GM23338 (cell line): ENCODE results near the gene ATAD3B. TPM values are rescaled to one million over a fixed set of nuclear protein-coding genes. Genes with fewer than 3 reads are reported as not detected.

Experiments used
- ATAC-seq: fragments of 200-7000 bp; cut with Tn5 transposase; 3 replicates; pipeline ENCODE4 v1.9.1; 2020
- DNase-seq: peaks from one replicate; pipeline ENCODE4 v3.0.0-alpha.2; 2015; ENCODE audit warnings: low spot score
- H2AFZ ChIP-seq: fragments of 200-600 bp; sonication (generic); 2 replicates; pipeline ENCODE4 v1.8.0; 2016; ENCODE audit warnings: antibody characterized with exemption, mild to moderate bottlenecking, moderate library complexity
- H3F3A ChIP-seq: fragments of 200-600 bp; sonication (generic); replicated peaks from 2 replicates; pipeline ENCODE4 v1.8.0; 2017; ENCODE audit warnings: antibody characterized with exemption, mixed run types, low read depth
- H3K27ac ChIP-seq: fragments of 200-600 bp; sonication (generic); 2 replicates; pipeline ENCODE4 v1.6.1; 2016; ENCODE audit warnings: low read depth
- H3K27me3 ChIP-seq: fragments of 200-600 bp; sonication (generic); 2 replicates; pipeline ENCODE4 v1.8.0; 2016; ENCODE audit warnings: mild to moderate bottlenecking, mixed run types, moderate library complexity; ENCODE audit not compliant: insufficient read depth
- H3K36me3 ChIP-seq: fragments of 200-600 bp; sonication (generic); 2 replicates; pipeline ENCODE4 v1.8.0; 2016; ENCODE audit warnings: mild to moderate bottlenecking; ENCODE audit not compliant: insufficient read depth
- H3K4me1 ChIP-seq: fragments of 200-600 bp; sonication (generic); 2 replicates; pipeline ENCODE4 v1.8.0; 2016; ENCODE audit warnings: mild to moderate bottlenecking, moderate library complexity; ENCODE audit not compliant: insufficient read depth
- H3K4me2 ChIP-seq: fragments of 200-600 bp; sonication (generic); 2 replicates; pipeline ENCODE4 v1.7.1; 2017; ENCODE audit warnings: mixed run types
- H3K4me3 ChIP-seq: fragments of 200-600 bp; sonication (generic); 2 replicates; pipeline ENCODE4 v1.6.1; 2016; ENCODE audit warnings: mixed run types
- H3K79me2 ChIP-seq: fragments of 200-600 bp; sonication (generic); replicated peaks from 2 replicates; pipeline ENCODE4 v1.8.0; 2017; ENCODE audit warnings: mild to moderate bottlenecking; ENCODE audit not compliant: insufficient read depth
- H3K9me2 ChIP-seq: fragments of 200-600 bp; sonication (generic); 2 replicates; pipeline ENCODE4 v1.8.0; 2017; ENCODE audit not compliant: insufficient read depth
- H4K20me1 ChIP-seq: fragments of 200-600 bp; sonication (generic); replicated peaks from 2 replicates; pipeline ENCODE4 v1.8.0; 2017; ENCODE audit warnings: mild to moderate bottlenecking; ENCODE audit not compliant: insufficient read depth
- H3K27ac Mint-ChIP-seq: 2 replicates; pipeline ENCODE4 v1.8.0; 2020; ENCODE audit warnings: inconsistent platforms, mild to moderate bottlenecking, moderate library complexity, mixed read lengths
- H3K27me3 Mint-ChIP-seq: 3 replicates; pipeline ENCODE4 v1.8.0; 2022; ENCODE audit warnings: low read depth, mild to moderate bottlenecking, moderate library complexity, mixed read lengths, inconsistent platforms; ENCODE audit not compliant: insufficient read depth, poor library complexity
- H3K36me3 Mint-ChIP-seq: 3 replicates; pipeline ENCODE4 v1.8.0; 2021; ENCODE audit warnings: low read depth, mild to moderate bottlenecking, inconsistent platforms, moderate library complexity, mixed read lengths
- H3K4me1 Mint-ChIP-seq: 3 replicates; pipeline ENCODE4 v1.8.0; 2020; ENCODE audit warnings: mild to moderate bottlenecking, inconsistent platforms, mixed read lengths
- H3K4me3 Mint-ChIP-seq: 3 replicates; pipeline ENCODE4 v1.8.0; 2021; ENCODE audit warnings: moderate library complexity, mild to moderate bottlenecking, inconsistent platforms, mixed read lengths
- H3K9me3 Mint-ChIP-seq: 3 replicates; pipeline ENCODE4 v1.8.0; 2020; ENCODE audit warnings: moderate library complexity, mild to moderate bottlenecking, inconsistent platforms, mixed read lengths
- CTCF ChIP-seq, 2 experiments: fragments of 200-600 bp in 1 of 2; sonication (generic) in 1 of 2; conservative IDR thresholded peaks; 2 replicates each; pipeline versions ENCODE4 v1.5.1 to v1.6.1; 2016 to 2017; ENCODE audit warnings: antibody characterized with exemption in 2 of 2, low read depth in 2 of 2, mild to moderate bottlenecking in 2 of 2, moderate library complexity in 1 of 2
- ETS1 ChIP-seq: IDR thresholded peaks from 2 replicates; pipeline ENCODE4 v1.6.1; 2016; ENCODE audit warnings: antibody characterized with exemption
- EZH2 ChIP-seq: fragments of 200-600 bp; sonication (generic); IDR thresholded peaks from one replicate; pipeline ENCODE4 v1.8.0; 2017; ENCODE audit warnings: antibody characterized with exemption, mild to moderate bottlenecking, low read depth; ENCODE audit not compliant: unreplicated experiment
- EZH2phosphoT487 ChIP-seq: fragments of 200-600 bp; sonication (generic); IDR thresholded peaks from one replicate; pipeline ENCODE4 v1.8.1; 2018; ENCODE audit warnings: antibody characterized with exemption; ENCODE audit not compliant: unreplicated experiment
- JUNB ChIP-seq: IDR thresholded peaks from one replicate; pipeline ENCODE4 v1.6.1; 2016; ENCODE audit warnings: antibody characterized with exemption; ENCODE audit not compliant: unreplicated experiment
- NANOG ChIP-seq: IDR thresholded peaks from 2 replicates; pipeline ENCODE4 v1.6.1; 2016; ENCODE audit warnings: antibody characterized with exemption, borderline replicate concordance
- REST ChIP-seq: IDR thresholded peaks from one replicate; pipeline ENCODE4 v1.6.1; 2018; ENCODE audit warnings: antibody characterized with exemption; ENCODE audit not compliant: unreplicated experiment
- STAT1 ChIP-seq: IDR thresholded peaks from one replicate; pipeline ENCODE4 v1.6.1; 2016; ENCODE audit warnings: antibody characterized with exemption; ENCODE audit not compliant: unreplicated experiment
- ZNF114 ChIP-seq: fragments of 250-450 bp; sonication (Bioruptor Pico); IDR thresholded peaks from 2 replicates; pipeline ENCODE4 v1.5.0; 2020; ENCODE audit warnings: mild to moderate bottlenecking, moderate library complexity
- ZNF331 ChIP-seq: fragments of 250-450 bp; sonication (Bioruptor Pico); IDR thresholded peaks from 2 replicates; pipeline ENCODE4 v1.5.0; 2020; ENCODE audit warnings: low read depth, mild to moderate bottlenecking, moderate library complexity
- ZNF462 ChIP-seq: fragments of 250-450 bp; sonication (Bioruptor Pico); IDR thresholded peaks from 2 replicates; pipeline ENCODE4 v1.5.0; 2020; ENCODE audit warnings: mild to moderate bottlenecking, moderate library complexity
- polyA plus RNA-seq: library from polyadenylated mRNA; unstranded; fragments of >200 nt; fragmentation: Nextera tagmentation; extraction: Ambion mirVana; gene quantifications from 2 replicates; pipeline ENCODE4 v1.2.1, GENCODE V29; 2016
- total RNA-seq: library from RNA; depleted of rRNA; stranded (reverse); fragments of >200 nt; shearing (Covaris generic); gene quantifications from 2 replicates; pipeline ENCODE4 v1.2.3, GENCODE V29; 2014

ATAD3B gene
- total and polyA plus RNA-seq, 2 experiments from 2014 or later: 37.8 to 63.4 TPM

- H3K27me3 ChIP-seq: no peaks in the 10 kb centered on the region
- no peak overlapping the region for H3K4me2 ChIP-seq
- TF ChIP-seq EZH2phosphoT487 (no peak), REST (no peak), ETS1 (no peak), ZNF331 (CRISPR knock-in tag) (no peak), NANOG (no peak), JUNB (no peak), ZNF462 (no peak), STAT1 (no peak), EZH2 (no peak), CTCF (conservative IDR thresholded peaks at IDR 0.05; ENCODE audit: low read depth in 2 of 2) (no peak), ZNF114 (no peak)
- DNase-seq (no peak), ATAC-seq (peak; percentile 73)
- H3F3A ChIP-seq: no peaks in the 10 kb centered on the region
- no peak overlapping the region for H3K4me3 ChIP-seq
- no peaks in the 10 kb centered on the region for H3K4me1 ChIP-seq
- H3K36me3 ChIP-seq: no peaks in the 10 kb centered on the region
- Mint-ChIP-seq H3K36me3 (no peaks in the 10 kb centered on the region), H3K9me3 (no peaks in the 10 kb centered on the region), H3K27ac (no peak overlapping the region), H3K4me1 (no peaks in the 10 kb centered on the region), H3K4me3 (no peak overlapping the region), H3K27me3 (peaks cover 3% of the 10 kb centered on the region)
- H3K27ac ChIP-seq: no peak overlapping the region
- H2AFZ ChIP-seq: no peak overlapping the region
- H3K79me2 ChIP-seq: no peaks in the 10 kb centered on the region
- H4K20me1 ChIP-seq: no peaks in the 10 kb centered on the region
- H3K9me2 ChIP-seq: no peaks in the 10 kb centered on the region
Observed at GRCh38 chr1:1462318-1462966, 9.1 kb upstream of the ATAD3B start.
